HepG2 (cell line): ENCODE data around the gene IGF2. TPM values are rescaled to one million over a fixed set of nuclear protein-coding genes. Genes with fewer than 3 reads are reported as not detected.

Experiments used
- CC2D1A ChIP-seq: sonication (generic); formaldehyde crosslinking; IDR thresholded peaks from 2 replicates; pipeline ENCODE4 v1.8.1; 2023; ENCODE audit warnings: mild to moderate bottlenecking, missing genetic modification reagents
- FUBP1 ChIP-seq: sonication (generic); formaldehyde crosslinking; IDR thresholded peaks from 2 replicates; pipeline ENCODE4 v1.5.1; 2020; ENCODE audit warnings: missing genetic modification reagents, mild to moderate bottlenecking, borderline replicate concordance
- HOXD1 ChIP-seq: sonication (generic); formaldehyde crosslinking; IDR thresholded peaks from 2 replicates; pipeline ENCODE4 v1.5.0; 2020; ENCODE audit warnings: missing genetic modification reagents
- PITX1 ChIP-seq: sonication (generic); formaldehyde crosslinking; IDR thresholded peaks from 2 replicates; pipeline ENCODE4 v1.5.1; 2020; ENCODE audit warnings: mild to moderate bottlenecking, missing genetic modification reagents
- SIN3B ChIP-seq: fragments of 150-350 bp; IDR thresholded peaks from 2 replicates; pipeline ENCODE4 v1.6.1; 2014; ENCODE audit warnings: low read length
- UBTF ChIP-seq: sonication (generic); formaldehyde crosslinking; IDR thresholded peaks from 2 replicates; pipeline ENCODE4 v1.4.0; 2020; ENCODE audit warnings: mild to moderate bottlenecking, missing genetic modification reagents
- WIZ ChIP-seq: sonication (generic); formaldehyde crosslinking; IDR thresholded peaks from 2 replicates; pipeline ENCODE4 v1.5.1; 2020; ENCODE audit warnings: mild to moderate bottlenecking, missing genetic modification reagents
- ZC3H4 ChIP-seq: sonication (generic); formaldehyde crosslinking; IDR thresholded peaks from 2 replicates; pipeline ENCODE4 v1.4.0; 2020; ENCODE audit warnings: missing genetic modification reagents, borderline replicate concordance
- ZFP1 ChIP-seq: IDR thresholded peaks from 2 replicates; pipeline ENCODE4 v1.6.1; 2016
- ZNF318 ChIP-seq: sonication (generic); formaldehyde crosslinking; IDR thresholded peaks from 2 replicates; pipeline ENCODE4 v1.4.0; 2020; ENCODE audit warnings: mild to moderate bottlenecking, missing genetic modification reagents
- ZNF616 ChIP-seq: sonication (generic); formaldehyde crosslinking; IDR thresholded peaks from 2 replicates; pipeline ENCODE4 v1.5.0; 2020; ENCODE audit warnings: low read depth, mild to moderate bottlenecking, missing genetic modification reagents
- ZNF792 ChIP-seq: IDR thresholded peaks from 2 replicates; pipeline ENCODE4 v1.6.1; 2016
- polyA plus RNA-seq, 8 experiments: library from polyadenylated mRNA; depleted of rRNA in 3 of 8; stranded (reverse) in 7 of 8; unstranded in 1 of 8; fragments of >200 nt; fragmentation: Illumina TruSeq in 4 of 8; extraction: Trizol in 4 of 8; gene quantifications; 2 replicates each; pipeline versions ENCODE4 v1.2.1 to v1.2.3, GENCODE V29; 2011 to 2016; ENCODE audit warnings: low read depth in 4 of 8, missing spikeins in 1 of 8, mixed read lengths in 1 of 8; ENCODE audit not compliant: insufficient read depth in 1 of 8
- total RNA-seq, 5 experiments: library from RNA; depleted of rRNA; stranded (reverse); fragments of >200 nt; fragmentation: Illumina TruSeq; extraction: Trizol; gene quantifications; 2 replicates each; pipeline ENCODE4 v1.2.3, GENCODE V29; 2016; ENCODE audit warnings: low read depth in 1 of 5
- TF ChIP-seq, protein P1 (sequence below): IDR thresholded peaks from 2 replicates; pipeline ENCODE4 v1.6.1; 2016; ENCODE audit warnings: missing compliant biosample characterization, missing genetic modification reagents, borderline replicate concordance
- TF ChIP-seq, protein P2 (sequence below): sonication (generic); formaldehyde crosslinking; IDR thresholded peaks from 2 replicates; pipeline ENCODE4 v1.4.0; 2020; ENCODE audit warnings: mild to moderate bottlenecking, low read depth, missing genetic modification reagents

Gene IGF2
- total and polyA plus RNA-seq, 2 of the 13 experiments (the other 11 are each of a cell fraction or from before 2014, with no cell fraction given), result 79.1 to 254 TPM

GRCh38 chr11:2128511-2129307 lies 10.5 kb downstream of the IGF2 start (continued):
- TF ChIP-seq FUBP1 (CRISPR knock-in tag) (no peak; the same call in 1 of the 2 replicates), ZFP1 (peak; percentile 15; the same call in 1 of the 2 replicates), HOXD1 (CRISPR knock-in tag) (no peak; the same call in 1 of the 2 replicates), ZNF792 (CRISPR knock-in tag) (peak; percentile 21; the same call in 1 of the 2 replicates), ZC3H4 (CRISPR knock-in tag) (peak; percentile 52; the same call in 1 of the 2 replicates), PITX1 (CRISPR knock-in tag) (no peak; the same call in 1 of the 2 replicates), CC2D1A (CRISPR knock-in tag) (no peak), SIN3B (no peak), WIZ (CRISPR knock-in tag) (peak; percentile 82; the same call in 1 of the 2 replicates), ZNF616 (no peak), ZNF318 (CRISPR knock-in tag) (peak; percentile 22; the same call in 1 of the 2 replicates), UBTF (CRISPR knock-in tag) (peak; percentile 54)
- TF ChIP-seq, protein P1, sequence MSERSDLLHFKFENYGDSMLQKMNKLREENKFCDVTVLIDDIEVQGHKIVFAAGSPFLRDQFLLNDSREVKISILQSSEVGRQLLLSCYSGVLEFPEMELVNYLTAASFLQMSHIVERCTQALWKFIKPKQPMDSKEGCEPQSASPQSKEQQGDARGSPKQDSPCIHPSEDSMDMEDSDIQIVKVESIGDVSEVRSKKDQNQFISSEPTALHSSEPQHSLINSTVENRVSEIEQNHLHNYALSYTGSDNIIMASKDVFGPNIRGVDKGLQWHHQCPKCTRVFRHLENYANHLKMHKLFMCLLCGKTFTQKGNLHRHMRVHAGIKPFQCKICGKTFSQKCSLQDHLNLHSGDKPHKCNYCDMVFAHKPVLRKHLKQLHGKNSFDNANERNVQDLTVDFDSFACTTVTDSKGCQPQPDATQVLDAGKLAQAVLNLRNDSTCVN (CRISPR knock-in tag), result no peak; the same call in 1 of the 2 replicates
- TF ChIP-seq, protein P2, sequence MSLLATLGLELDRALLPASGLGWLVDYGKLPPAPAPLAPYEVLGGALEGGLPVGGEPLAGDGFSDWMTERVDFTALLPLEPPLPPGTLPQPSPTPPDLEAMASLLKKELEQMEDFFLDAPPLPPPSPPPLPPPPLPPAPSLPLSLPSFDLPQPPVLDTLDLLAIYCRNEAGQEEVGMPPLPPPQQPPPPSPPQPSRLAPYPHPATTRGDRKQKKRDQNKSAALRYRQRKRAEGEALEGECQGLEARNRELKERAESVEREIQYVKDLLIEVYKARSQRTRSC (CRISPR knock-in tag), result peak; percentile 81; the same call in 1 of the 2 replicates
